GM18499 (cell line): ENCODE data around the gene GPRC6A.

Source experiments
- ATAC-seq: cut with Tn5 transposase; IDR thresholded peaks from one replicate; pipeline ENCODE4 v1.9.1; 2021; ENCODE audit warnings: moderate number of reproducible peaks; ENCODE audit not compliant: insufficient read depth, unreplicated experiment

GPRC6A gene

DNA sequence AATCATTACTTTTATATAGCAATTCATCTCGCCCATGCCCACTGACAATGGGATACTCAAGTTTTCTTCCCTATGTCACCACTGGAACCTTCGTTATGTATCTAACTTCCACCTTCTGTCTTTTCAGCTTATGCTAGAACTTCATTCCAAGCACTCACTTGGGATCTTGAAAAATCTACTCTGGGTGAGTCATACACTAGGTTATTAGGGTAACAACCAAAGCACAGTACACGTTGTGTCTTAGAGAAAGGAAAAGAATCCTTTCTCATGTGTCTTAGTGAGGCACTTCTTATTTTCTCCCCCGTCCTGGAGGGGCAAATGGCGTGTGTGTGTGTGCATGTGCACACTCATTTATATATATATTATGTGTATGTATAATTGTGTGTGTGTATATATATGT is 45.0 kb downstream of the GPRC6A start:
- ATAC-seq = no peak

DNA sequence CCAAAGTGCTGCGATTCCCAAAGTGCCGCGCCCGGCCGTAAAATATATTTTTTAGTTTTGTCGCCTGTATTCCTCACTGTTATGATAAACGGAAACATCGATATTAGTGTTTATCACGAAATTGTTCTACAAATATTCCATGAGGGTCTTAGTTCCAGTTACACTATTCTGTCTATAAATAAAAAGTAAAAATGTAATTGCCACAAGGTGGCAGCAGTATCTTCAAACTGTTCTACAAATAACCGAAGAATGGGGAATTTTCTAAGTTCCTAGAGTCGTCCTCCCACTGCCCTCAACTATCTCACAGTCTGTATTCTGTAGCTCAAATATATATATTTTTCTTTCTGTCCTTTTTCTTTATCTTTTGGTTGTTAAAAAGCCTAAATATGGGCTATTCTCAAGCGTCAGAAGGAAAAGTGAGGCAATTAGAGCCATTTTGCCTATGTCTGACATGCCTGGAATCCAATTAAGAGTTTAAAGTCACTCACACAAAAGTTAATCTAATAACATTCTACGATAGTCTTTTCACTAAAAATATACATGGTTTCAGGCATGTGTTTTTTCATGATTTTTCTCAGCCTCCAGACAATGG is 49.2 kb downstream of the GPRC6A start:
- no peak for ATAC-seq

DNA sequence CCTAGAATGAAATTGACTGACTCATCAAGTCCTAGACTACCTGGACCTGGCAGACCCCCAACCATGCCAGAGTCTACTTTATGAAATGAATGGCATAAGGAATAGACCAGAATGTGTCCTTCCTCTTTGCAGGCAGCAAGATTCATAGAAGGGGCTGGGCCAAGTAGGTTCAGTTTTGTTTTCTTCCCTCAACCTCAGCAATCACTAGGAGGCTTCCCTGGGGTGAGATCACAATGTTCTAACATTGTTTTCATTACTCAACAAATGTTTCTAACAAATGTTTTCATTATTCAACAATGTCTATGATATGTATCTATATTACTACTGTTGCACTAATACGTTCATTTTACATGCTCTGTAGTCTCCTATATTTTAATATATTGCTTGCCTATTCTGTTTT is 55.0 kb downstream of the GPRC6A start:
- ATAC-seq = no peak

DNA sequence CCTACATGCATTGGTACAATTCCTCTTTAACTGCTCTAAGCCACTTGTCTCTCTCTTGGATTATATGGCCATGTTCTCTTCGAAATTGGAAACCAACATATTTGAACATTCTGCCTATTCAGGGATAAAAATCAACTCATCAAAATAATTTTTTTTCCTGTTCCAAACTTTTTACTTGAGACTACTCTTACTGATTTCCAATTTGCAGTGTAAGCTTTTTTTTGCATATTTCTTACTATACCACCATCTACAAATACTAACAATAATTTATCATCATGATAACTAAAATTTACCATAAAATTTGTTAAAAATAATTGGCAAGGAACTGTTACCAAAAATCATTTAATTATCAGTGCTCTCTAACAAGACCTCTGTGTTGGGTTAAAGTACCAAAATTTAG is 56.4 kb downstream of the GPRC6A start:
- no peak for ATAC-seq

DNA sequence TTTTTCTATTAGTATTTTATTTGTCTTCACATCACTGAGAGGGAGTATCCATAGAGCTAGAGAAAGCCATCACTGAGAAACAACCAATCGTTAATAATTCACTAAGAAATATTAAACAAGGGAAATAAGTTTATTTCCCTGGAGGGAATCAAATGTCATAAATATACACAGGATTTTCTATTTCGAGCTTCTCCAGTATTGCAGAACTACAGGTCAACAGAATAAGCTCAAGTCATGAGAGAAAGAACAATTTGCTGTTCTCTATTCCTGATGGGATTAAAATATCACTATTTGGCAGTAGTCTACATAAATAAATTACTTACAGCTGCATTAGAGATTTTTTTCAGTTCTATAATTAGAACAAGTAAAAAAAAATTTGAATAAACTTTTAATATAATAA is 61.2 kb downstream of the GPRC6A start:
- no peak for ATAC-seq

DNA sequence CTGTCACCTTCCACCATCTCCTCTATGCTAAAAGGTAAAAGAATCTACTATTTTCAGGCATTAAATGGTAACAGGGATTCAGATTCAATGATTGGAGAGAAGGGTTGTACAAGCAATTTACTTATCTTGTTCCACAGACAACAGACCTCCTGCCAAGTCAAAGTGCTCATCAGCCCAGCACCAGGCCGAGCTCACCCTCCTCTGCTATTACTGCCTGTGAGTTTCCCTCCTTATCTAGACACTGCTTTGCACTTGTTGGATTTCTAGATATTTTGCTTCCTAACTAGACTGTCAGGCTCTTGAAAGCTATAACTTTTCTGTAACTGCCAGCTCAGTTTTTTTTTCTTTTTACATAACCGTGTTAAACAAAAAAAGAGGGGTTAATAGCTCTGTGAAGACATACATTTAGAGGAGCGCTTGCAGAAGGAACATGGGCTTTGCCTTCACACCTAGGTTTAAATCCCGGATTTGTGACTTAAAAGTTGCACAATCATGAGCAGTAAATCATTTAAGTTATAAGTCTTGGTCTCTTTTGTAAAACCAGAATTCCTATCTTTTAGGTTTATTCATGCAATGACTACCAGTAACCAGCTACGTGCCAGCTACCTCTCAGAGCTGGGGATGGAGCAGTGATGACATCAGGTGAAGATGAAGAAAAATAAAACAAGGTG is 62.2 kb downstream of the GPRC6A start:
- ATAC-seq = no peak

DNA sequence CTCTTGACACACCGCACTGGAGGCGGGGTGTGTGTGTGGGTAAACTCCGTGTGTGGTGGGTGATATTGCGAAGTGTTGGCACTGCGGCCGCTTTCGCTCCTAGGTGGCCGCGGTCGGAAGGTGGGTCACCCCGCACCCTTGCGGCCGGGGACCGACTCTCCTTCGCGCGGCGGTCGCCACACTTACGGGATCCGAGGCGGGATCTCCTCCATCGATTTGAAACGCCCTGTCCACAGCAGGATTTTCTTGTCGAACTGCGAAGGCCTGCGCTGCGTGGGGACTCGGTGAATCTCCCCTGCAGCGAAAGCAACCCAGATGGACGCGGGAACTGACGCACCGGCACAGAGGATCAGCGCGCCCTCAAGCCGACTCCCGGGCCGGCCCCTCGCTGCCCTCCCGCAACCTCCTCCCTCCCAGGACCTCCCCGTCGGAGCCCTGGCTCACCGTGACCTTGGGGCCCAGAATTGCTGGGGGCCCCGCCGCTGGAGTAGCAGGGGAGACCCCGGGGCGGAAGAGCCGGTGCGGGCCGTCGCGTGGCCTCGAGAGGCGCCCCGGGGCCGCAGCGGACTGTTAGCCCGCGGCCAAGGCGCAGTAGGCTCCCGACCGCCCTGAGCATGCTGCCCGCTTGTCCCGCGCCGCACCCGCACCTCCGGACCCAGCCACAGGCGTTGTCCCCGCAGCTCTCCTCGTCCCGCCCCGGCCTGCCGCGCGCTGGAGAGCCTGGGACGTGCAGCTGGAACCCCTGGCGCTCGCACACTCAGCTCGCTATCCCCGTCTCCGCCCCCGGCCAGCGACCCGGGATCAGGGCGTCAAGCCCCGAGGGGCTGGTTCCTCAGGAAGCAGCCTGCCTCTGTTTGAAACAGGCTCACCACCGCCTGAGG is 63.7 kb downstream of the GPRC6A start, which contains the start of gene FAM162B:
TSS of gene FAM162B (minus strand) at position 759 of the 881 bp plus-strand sequence. CDS start at position 616, 143 bp downstream.
- ATAC-seq = no peak

DNA sequence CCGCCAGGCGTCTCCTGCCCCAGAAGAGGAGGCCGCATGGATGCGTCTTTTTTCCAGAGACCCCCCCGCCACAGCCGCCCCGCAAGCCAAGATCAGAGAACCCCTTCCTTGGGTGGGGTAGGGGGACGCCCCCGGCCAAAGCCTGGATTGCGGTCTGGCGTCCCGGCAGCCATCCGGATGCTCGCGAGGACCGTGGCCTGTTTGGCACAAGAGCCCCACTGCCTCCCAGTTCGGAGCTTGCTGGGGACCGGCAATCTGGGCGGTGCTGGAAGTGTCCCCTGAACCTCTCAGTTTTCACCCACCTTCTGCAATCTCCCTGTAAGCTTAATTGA is 64.3 kb downstream of the GPRC6A start:
- no peak for ATAC-seq

DNA sequence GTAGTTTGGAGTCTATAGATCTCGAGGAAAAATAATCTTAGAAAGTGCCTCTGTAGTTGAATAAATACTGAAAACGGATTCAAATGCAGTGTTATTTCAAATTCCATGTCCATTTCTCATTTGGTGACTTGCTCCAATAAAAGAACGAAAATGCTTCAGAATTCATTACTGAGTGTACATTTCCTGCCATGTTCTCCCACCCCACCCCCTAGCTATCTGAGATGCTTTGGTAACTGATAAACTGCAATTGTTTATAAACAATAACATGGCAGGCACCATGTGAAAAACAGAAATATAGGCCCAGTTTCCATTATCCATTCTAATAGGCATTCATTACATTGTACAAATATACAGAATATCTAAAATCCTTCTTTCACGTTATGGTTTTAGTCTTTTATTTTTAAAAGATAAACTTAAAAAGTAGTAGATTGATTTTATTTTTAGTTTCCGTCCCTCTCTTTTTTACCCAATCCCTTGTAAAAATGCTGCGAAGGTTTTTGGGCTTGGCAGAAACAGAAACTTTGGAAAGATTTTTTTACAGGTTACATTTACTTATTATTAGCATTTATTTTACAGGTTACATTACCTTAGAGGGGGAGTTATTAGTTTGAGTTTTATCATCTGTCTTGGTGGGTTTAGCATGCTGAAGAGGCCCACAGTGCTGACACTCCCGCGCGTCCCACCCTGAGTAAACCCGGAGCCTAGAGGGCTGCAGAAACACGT is 64.8 kb downstream of the GPRC6A start:
- ATAC-seq = no peak

DNA sequence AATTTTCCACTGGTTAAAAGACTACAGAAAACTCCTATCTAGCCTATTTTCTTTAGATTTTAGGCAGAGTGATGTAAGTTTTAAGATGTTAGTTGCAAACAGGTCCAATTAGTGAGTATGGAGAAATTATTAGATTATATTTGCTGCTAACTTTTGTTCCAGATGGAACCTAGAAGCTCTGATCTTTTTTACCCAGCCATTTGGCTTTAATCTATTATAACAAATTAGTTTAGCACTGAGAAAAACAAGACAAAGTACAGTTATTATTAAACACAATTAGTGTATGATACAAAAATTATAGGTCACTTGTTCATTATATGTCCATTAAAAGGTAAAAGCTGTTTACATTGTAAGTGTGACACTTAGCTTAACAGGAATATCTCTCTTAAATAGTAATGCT is 65.8 kb downstream of the GPRC6A start:
- ATAC-seq = no peak

DNA sequence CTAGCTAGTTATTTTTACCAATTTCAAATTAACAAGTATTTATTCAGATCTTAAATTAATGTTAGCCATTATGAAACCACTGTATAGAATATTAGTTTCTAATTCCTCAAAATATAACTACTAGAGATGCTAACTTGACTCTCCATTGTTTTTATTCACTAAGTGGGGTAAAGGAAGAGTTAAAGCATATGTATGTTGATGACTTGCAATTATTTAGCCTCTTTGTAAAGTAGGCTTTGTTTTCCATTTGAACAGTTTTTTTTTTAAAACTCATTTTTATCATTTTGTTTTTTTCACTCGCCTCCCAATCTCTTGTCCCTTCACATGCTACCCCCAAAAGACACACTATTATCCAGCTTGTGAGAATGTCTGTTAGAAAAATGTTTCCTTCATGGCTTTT is 66.6 kb downstream of the GPRC6A start:
- ATAC-seq = no peak

DNA sequence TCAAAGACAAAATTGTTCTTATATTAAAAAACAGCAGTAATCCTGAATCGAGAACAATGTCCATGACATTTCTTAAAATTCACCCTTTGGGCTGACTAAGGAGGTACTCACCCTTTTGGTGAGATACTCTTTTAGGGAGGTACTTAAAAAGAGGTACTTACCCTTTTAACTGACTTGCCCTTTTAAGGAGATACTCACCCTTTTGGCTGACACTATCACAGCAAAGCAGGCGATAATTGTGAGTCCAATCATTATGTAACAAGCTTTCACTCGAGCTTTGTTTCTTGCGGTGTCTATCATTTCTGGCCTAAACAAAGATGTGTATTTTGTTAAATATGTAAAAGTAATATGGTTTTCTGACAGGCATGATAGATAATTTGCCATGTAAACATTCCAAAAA is 67.1 kb downstream of the GPRC6A start:
- ATAC-seq = no peak

DNA sequence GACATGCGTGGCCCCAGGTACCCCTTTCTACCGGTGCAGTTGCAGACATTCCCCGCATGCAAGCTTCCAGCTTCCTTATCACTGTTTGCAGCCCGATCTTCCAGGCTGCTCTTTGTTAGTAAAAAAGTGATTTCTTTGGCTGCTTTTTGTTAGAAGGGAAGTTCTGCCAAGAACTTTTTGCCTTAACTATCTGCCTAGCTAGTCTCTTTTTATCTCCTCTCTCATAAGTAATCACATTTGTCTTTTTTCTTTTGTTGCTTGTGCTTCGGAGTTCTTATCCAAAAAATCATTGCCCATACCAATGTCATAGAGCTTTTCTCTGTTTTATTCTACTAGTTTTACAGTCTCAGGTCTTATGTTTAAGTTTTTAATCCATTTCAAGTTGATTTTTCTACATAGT is 83.7 kb downstream of the GPRC6A start:
- no peak for ATAC-seq
